GM12864 (cell line): ENCODE data around the gene ZNF189.
A peak's percentile ranks its signal among the peaks of the same experiment; 100 is the strongest.

Experiments
- DNase-seq: peaks from one replicate; pipeline ENCODE4 v3.0.0-alpha.2; 2011; ENCODE audit warnings: low read depth
- H3K4me3 ChIP-seq: 2 replicates; pipeline ENCODE4 v1.5.1; 2011; ENCODE audit warnings: mild to moderate bottlenecking, low read depth, low read length, control low read depth
- CTCF ChIP-seq: IDR thresholded peaks from 2 replicates; pipeline ENCODE4 v1.5.1; 2011; ENCODE audit warnings: low read depth, mild to moderate bottlenecking, moderate library complexity, low read length, control low read depth, inconsistent platforms; ENCODE audit errors: missing control alignments

Gene ZNF189

GRCh38 chr9:101458963-101459631 is 60.4 kb downstream of the ZNF189 start:
- peak; percentile 71 for TF ChIP-seq CTCF
- peak; percentile 22 for DNase-seq
- H3K4me3 ChIP-seq = no peak overlapping the region
